ENCODE data around the gene SPDYE2.
"Not testable (repeated sequence)": the region's sequence is repeated elsewhere in the genome, so short reads cannot be mapped to it uniquely, and the experiment has no call there.

- not testable (repeated sequence) for TF ChIP-seq POLR2AphosphoS5, CTCF (IDR thresholded peaks at IDR 0.05)
Observed at GRCh38 chr7:102510575-102510974, 40.5 kb upstream of the SPDYE2 start.
